Smooth muscle cell (in vitro differentiated cells): ENCODE measurements around the gene POLR3GL. TPM values are rescaled to one million over a fixed set of nuclear protein-coding genes. Genes with fewer than 3 reads are reported as not detected.
A peak's percentile ranks its signal among the peaks of the same experiment; 100 is the strongest.

Experiments used
- DNase-seq: peaks from one replicate; lab custom pipeline; 2025; ENCODE audit not compliant: unreplicated experiment; lab: John Stamatoyannopoulos, UW
- H2AFZ ChIP-seq: fragments of 200-600 bp; sonication (generic); 2 replicates; pipeline ENCODE4 v1.6.0; 2016; ENCODE audit warnings: antibody characterized with exemption, low read depth, mild to moderate bottlenecking
- H3F3A ChIP-seq: fragments of 200-600 bp; sonication (generic); 2 replicates; pipeline ENCODE4 v1.6.0; 2017; ENCODE audit warnings: antibody characterized with exemption, low read depth
- H3K27ac ChIP-seq: fragments of 200-600 bp; sonication (generic); 2 replicates; pipeline ENCODE4 v1.5.1; 2016; ENCODE audit warnings: low read depth, mild to moderate bottlenecking
- H3K27me3 ChIP-seq: fragments of 200-600 bp; sonication (generic); 2 replicates; pipeline ENCODE4 v1.6.1; 2016; ENCODE audit warnings: low read depth, mild to moderate bottlenecking
- H3K36me3 ChIP-seq: fragments of 200-600 bp; sonication (generic); 2 replicates; pipeline ENCODE4 v1.5.1; 2016; ENCODE audit warnings: low read depth
- H3K4me1 ChIP-seq: fragments of 200-600 bp; sonication (generic); 2 replicates; pipeline ENCODE4 v1.5.1; 2016; ENCODE audit warnings: low read depth
- H3K4me2 ChIP-seq: fragments of 200-600 bp; sonication (generic); 2 replicates; pipeline ENCODE4 v1.6.0; 2016; ENCODE audit warnings: mild to moderate bottlenecking
- H3K4me3 ChIP-seq: fragments of 200-600 bp; sonication (generic); 2 replicates; pipeline ENCODE4 v1.5.1; 2016; ENCODE audit warnings: mild to moderate bottlenecking
- H3K79me2 ChIP-seq: fragments of 200-600 bp; sonication (generic); 2 replicates; pipeline ENCODE4 v1.6.0; 2016; ENCODE audit warnings: low read depth, mild to moderate bottlenecking
- H3K9ac ChIP-seq: fragments of 200-600 bp; sonication (generic); 2 replicates; pipeline ENCODE4 v1.6.0; 2016; ENCODE audit warnings: low read depth
- H3K9me3 ChIP-seq: fragments of 200-600 bp; sonication (generic); replicated peaks from 2 replicates; pipeline ENCODE4 v1.5.1; 2016; ENCODE audit warnings: low read depth
- H4K20me1 ChIP-seq: fragments of 200-600 bp; sonication (generic); 2 replicates; pipeline ENCODE4 v1.6.0; 2016; ENCODE audit warnings: low read depth
- WGBS: methylation state at CpG from one replicate; pipeline ENCODE4 v1.1.7; 2016; ENCODE audit warnings: low lambda C conversion rate; 5-methylcytosine and 5-hydroxymethylcytosine counted together
- polyA plus RNA-seq: library from polyadenylated mRNA; unstranded; fragments of >200 nt; fragmentation: Nextera tagmentation; extraction: Ambion mirVana; gene quantifications from 2 replicates; pipeline ENCODE4 v1.2.1, GENCODE V29; 2016
- total RNA-seq: library from RNA; depleted of rRNA; stranded (reverse); fragments of >200 nt; gene quantifications from 2 replicates; pipeline ENCODE4 v1.2.3, GENCODE V29; 2014
- TF ChIP-seq, protein P1 (sequence below): fragments of 200-600 bp; sonication (generic); IDR thresholded peaks from 2 replicates; pipeline ENCODE4 v1.5.1; 2017; ENCODE audit warnings: borderline replicate concordance, mild to moderate bottlenecking, antibody characterized with exemption; ENCODE audit not compliant: insufficient read depth, poor library complexity, severe bottlenecking

The POLR3GL gene
- total and polyA plus RNA-seq, 2 experiments from 2014 or later = 22.2 to 33.6 TPM

DNA sequence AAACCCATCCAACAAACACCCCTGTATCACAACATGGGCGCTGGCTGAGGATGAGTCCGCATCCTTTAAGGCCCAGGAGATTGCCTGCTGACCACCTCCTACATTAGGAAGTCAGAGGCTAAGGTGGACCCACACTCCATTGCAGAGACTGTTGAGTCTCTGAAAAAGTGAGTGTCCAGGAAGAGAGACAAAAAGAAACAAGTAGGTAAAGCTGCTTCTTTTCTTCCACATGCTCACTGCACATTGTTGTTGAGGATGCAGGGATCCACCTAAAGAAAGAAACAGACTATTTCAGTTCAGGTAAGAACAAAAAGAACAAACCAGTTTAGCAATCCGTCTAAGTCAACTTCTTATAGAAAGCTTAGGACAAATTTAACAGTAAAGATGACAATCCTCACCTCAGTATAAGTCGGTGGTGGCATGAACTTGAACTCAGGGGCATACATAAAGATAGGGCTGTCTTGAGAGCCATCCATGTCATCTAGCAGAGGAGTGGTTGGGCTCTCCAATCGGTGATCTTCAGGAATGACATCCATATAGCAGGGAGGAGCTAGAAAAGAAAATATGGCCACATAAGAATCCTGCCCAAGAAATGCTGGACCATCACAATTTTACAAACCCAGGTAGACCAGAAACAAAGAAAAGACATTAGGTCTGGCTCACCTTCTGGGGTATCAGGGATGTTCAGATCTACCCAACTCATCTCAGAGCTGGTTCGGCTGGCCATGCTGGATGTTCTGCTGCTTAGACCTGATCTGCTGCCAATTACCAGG, 29.3 kb downstream of the POLR3GL start:
- peaks cover 55% of the 10 kb centered on the region for H4K20me1 ChIP-seq
- no peaks in the 10 kb centered on the region for H3K36me3 ChIP-seq
- H3F3A ChIP-seq = peaks cover 35% of the 10 kb centered on the region
- no peak overlapping the region for H2AFZ ChIP-seq
- H3K4me1 ChIP-seq = peaks cover 30% of the 10 kb centered on the region
- TF ChIP-seq, protein P1, sequence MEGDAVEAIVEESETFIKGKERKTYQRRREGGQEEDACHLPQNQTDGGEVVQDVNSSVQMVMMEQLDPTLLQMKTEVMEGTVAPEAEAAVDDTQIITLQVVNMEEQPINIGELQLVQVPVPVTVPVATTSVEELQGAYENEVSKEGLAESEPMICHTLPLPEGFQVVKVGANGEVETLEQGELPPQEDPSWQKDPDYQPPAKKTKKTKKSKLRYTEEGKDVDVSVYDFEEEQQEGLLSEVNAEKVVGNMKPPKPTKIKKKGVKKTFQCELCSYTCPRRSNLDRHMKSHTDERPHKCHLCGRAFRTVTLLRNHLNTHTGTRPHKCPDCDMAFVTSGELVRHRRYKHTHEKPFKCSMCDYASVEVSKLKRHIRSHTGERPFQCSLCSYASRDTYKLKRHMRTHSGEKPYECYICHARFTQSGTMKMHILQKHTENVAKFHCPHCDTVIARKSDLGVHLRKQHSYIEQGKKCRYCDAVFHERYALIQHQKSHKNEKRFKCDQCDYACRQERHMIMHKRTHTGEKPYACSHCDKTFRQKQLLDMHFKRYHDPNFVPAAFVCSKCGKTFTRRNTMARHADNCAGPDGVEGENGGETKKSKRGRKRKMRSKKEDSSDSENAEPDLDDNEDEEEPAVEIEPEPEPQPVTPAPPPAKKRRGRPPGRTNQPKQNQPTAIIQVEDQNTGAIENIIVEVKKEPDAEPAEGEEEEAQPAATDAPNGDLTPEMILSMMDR = no peak
- peak overlapping the region; percentile 82 for H3K4me3 ChIP-seq
- 83% methylated on average over 6 of the region's 6 CpGs for WGBS
- H3K4me2 ChIP-seq = peak overlapping the region; percentile 93
- H3K27ac ChIP-seq = peak overlapping the region; percentile 44
- H3K79me2 ChIP-seq = peaks cover 41% of the 10 kb centered on the region
- no peaks in the 10 kb centered on the region for H3K9me3 ChIP-seq
- H3K9ac ChIP-seq = peak overlapping the region; percentile 31
- no peak for DNase-seq
- no peaks in the 10 kb centered on the region for H3K27me3 ChIP-seq

DNA sequence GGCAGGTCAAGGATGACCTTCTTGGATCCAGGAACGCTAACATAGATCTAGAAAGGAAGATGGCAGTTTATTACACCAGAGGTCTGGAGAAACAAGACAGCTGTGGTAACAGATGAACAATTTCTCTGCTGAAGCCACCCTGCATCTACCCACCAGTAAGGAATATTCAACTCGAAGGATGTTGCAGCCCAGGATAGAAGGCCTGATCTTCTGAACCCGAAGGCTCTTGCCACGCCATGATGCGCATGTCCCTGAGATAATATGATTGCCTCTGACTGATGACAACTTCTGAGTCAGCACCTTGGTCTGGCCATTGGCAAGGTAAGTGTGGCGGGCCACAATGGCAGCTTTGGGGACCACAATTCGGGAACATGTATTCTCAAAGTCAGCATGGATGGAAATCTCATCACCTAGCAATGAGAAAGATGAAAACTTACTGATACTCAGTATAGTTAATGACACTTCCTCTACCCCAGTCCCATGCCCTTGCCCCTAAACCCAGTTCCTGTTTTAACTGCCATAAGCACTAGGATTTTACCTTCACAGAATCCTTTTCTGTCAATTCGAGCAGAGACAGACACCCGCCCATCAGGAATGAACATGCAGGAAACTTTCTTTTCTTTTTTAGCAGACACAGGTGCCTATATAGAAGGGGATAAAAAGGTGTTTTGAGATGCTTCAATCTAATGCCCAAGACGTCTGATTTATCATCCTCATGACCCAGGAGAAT, 30.1 kb downstream of the POLR3GL start:
- Histone ChIP-seq H2AFZ (no peak overlapping the region), H4K20me1 (peaks cover 55% of the 10 kb centered on the region), H3K27ac (peak overlapping the region; percentile 59), H3F3A (peaks cover 35% of the 10 kb centered on the region), H3K36me3 (no peaks in the 10 kb centered on the region), H3K9me3 (no peaks in the 10 kb centered on the region), H3K4me3 (peak overlapping the region; percentile 82), H3K4me1 (peaks cover 30% of the 10 kb centered on the region), H3K27me3 (no peaks in the 10 kb centered on the region), H3K9ac (peak overlapping the region; percentile 85), H3K4me2 (peak overlapping the region; percentile 93), H3K79me2 (peaks cover 41% of the 10 kb centered on the region)
- DNase-seq = no peak
- TF ChIP-seq, protein P1 = no peak
- 65% methylated on average over 10 of the region's 10 CpGs for WGBS

DNA sequence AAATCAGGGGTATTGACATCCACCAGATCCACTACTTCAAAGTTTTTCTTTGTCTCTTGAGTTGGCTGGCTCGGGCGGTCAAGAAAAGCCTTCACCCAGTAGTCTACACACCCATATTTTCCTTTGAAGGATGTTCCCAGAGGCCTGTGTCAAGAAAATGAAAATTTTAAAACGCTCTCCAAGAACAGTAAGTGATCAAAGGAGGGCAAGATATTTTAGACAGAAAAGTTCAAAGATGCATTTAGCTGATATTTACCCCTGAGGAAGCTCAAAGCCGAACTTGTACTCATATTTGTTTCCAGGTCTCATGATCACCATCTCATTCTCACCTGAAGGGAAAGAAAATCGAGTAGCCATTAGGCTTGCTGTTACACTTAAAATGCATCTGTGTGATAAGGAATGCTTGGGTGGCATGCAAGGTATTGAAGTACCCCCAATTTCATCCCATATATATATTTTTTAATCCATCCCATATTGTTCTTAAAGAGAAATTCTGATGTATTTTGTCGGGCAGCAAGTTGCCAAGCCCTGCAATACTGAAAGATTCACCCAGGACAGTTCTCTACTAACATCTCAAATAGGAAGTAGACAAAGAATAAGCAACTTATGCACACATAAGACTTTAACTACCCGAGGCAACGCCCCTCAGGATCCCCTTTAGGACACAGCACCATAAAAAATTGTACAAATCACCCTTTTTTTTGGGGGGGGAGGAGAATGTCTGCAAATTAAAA, 30.8 kb downstream of the POLR3GL start:
- no peaks in the 10 kb centered on the region for H3K36me3 ChIP-seq
- peak overlapping the region; percentile 93 for H3K4me2 ChIP-seq
- no peak overlapping the region for H2AFZ ChIP-seq
- H3K9ac ChIP-seq = peak overlapping the region; percentile 85
- no peaks in the 10 kb centered on the region for H3K9me3 ChIP-seq
- peak overlapping the region; percentile 59 for H3K27ac ChIP-seq
- H3K4me1 ChIP-seq = peaks cover 30% of the 10 kb centered on the region
- no peaks in the 10 kb centered on the region for H3K27me3 ChIP-seq
- H3F3A ChIP-seq = peaks cover 35% of the 10 kb centered on the region
- peaks cover 41% of the 10 kb centered on the region for H3K79me2 ChIP-seq
- WGBS = 35% methylated on average over 8 of the region's 8 CpGs
- H3K4me3 ChIP-seq = peak overlapping the region; percentile 82
- peaks cover 55% of the 10 kb centered on the region for H4K20me1 ChIP-seq
- TF ChIP-seq, protein P1 = no peak
- DNase-seq = no peak
